Endothelial cell of umbilical vein (primary cell): ENCODE results near the gene CTNNB1. TPM values are rescaled to one million over a fixed set of nuclear protein-coding genes. Genes with fewer than 3 reads are reported as not detected.

Source experiments
- BruUV-seq: library from RNA; stranded (reverse); fragments of 400-500 nt; replicated peaks from 2 replicates; lab custom pipeline; 2021; lab: Mats Ljungman, UMichigan
- CTCF ChIA-PET: fragments of 300-600, 350-600 bp; sonication (Branson Sonifier 250); formaldehyde crosslinking; loops from one replicate; lab custom pipeline; 2021; ENCODE audit warnings: antibody characterized with exemption, inconsistent platforms; lab: Charles Lee
- POLR2A ChIA-PET: fragments of 300-600, 350-600 bp; sonication (Branson Sonifier 250); formaldehyde crosslinking; loops from one replicate; lab custom pipeline; 2021; ENCODE audit warnings: antibody characterized with exemption, inconsistent platforms; lab: Charles Lee
- DNase-seq: peaks from one replicate; pipeline ENCODE4 v3.0.0-alpha.2; 2011; ENCODE audit warnings: low read depth, low spot score
- FAIRE-seq: peaks from 2 replicates; lab custom pipeline; 2011; peaks lifted over from hg19 to GRCh38; lab: Jason Lieb, UNC
- H2AFZ ChIP-seq: 2 replicates; pipeline ENCODE4 v1.6.0; 2012; ENCODE audit warnings: low read depth, low read length, control low read depth, inconsistent platforms
- H3K27ac ChIP-seq: 2 replicates; pipeline ENCODE4 v1.5.1; 2011; ENCODE audit warnings: low read depth, mild to moderate bottlenecking, control low read depth, low read length, moderate library complexity; ENCODE audit not compliant: insufficient read depth
- H3K27me3 ChIP-seq, 2 experiments: 2 replicates each; pipeline versions ENCODE4 v1.6.0 to v1.6.1; 2011; ENCODE audit warnings: low read length in 2 of 2, mixed read lengths in 1 of 2; ENCODE audit not compliant: control insufficient read depth in 2 of 2, insufficient read depth in 2 of 2
- H3K36me3 ChIP-seq, 2 experiments: 2 replicates in 1 of 2; 3 replicates in 1 of 2; pipeline ENCODE4 v1.5.1; 2011; ENCODE audit warnings: low read length in 2 of 2, mild to moderate bottlenecking in 1 of 2, moderate library complexity in 1 of 2; ENCODE audit not compliant: control insufficient read depth in 2 of 2, insufficient read depth in 2 of 2; ENCODE audit errors: extremely low read depth in 1 of 2
- H3K4me1 ChIP-seq: 3 replicates; pipeline ENCODE4 v1.5.1; 2011; ENCODE audit warnings: mild to moderate bottlenecking, low read length; ENCODE audit not compliant: control insufficient read depth, insufficient read depth; ENCODE audit errors: extremely low read depth
- H3K4me2 ChIP-seq: 2 replicates; pipeline ENCODE4 v1.6.1; 2011; ENCODE audit warnings: low read length, control low read depth, mixed read lengths; ENCODE audit not compliant: insufficient read depth
- H3K4me3 ChIP-seq, 3 experiments: fragments of 200-600 bp in 1 of 3; sonication (generic), shearing (Covaris generic) in 1 of 3; replicated peaks in 1 of 3; 2 replicates each; pipeline ENCODE4 v1.5.1; 2011 to 2016; ENCODE audit warnings: control low read depth in 3 of 3, low read length in 3 of 3, mild to moderate bottlenecking in 2 of 3, inconsistent platforms in 1 of 3, low read depth in 1 of 3, moderate library complexity in 1 of 3; ENCODE audit not compliant: insufficient read depth in 1 of 3
- H3K79me2 ChIP-seq: 2 replicates; pipeline ENCODE4 v1.6.0; 2012; ENCODE audit warnings: low read length, inconsistent platforms; ENCODE audit not compliant: control insufficient read depth, insufficient read depth
- H3K9ac ChIP-seq: replicated peaks from 2 replicates; pipeline ENCODE3; 2011; ENCODE audit warnings: low read length, control low read depth; ENCODE audit not compliant: insufficient read depth; ENCODE audit errors: extremely low read depth
- H3K9me1 ChIP-seq: replicated peaks from 3 replicates; pipeline ENCODE4 v1.6.0; 2011; ENCODE audit warnings: mild to moderate bottlenecking, low read length; ENCODE audit not compliant: control insufficient read depth, insufficient read depth; ENCODE audit errors: extremely low read depth
- H3K9me3 ChIP-seq: replicated peaks from 2 replicates; pipeline ENCODE4 v1.5.1; 2012; ENCODE audit warnings: low read length, inconsistent platforms; ENCODE audit not compliant: control insufficient read depth, insufficient read depth
- H4K20me1 ChIP-seq: replicated peaks from 2 replicates; pipeline ENCODE3; 2011; ENCODE audit warnings: mild to moderate bottlenecking, low read length; ENCODE audit not compliant: control insufficient read depth, insufficient read depth; ENCODE audit errors: extremely low read depth
- EZH2 ChIP-seq: IDR thresholded peaks from 2 replicates; pipeline ENCODE4 v1.6.1; 2012; ENCODE audit warnings: borderline replicate concordance, low read depth, mild to moderate bottlenecking, moderate library complexity, low read length, inconsistent platforms; ENCODE audit not compliant: severe bottlenecking
- FOS ChIP-seq: IDR thresholded peaks from 2 replicates; pipeline ENCODE4 v1.6.1; 2011; ENCODE audit warnings: mild to moderate bottlenecking, low read length, moderate library complexity, borderline replicate concordance; ENCODE audit not compliant: insufficient read depth
- GATA2 ChIP-seq: IDR thresholded peaks from 2 replicates; pipeline ENCODE4 v1.7.0; 2011; ENCODE audit warnings: low read depth, mild to moderate bottlenecking, moderate library complexity, mixed read lengths, low read length; ENCODE audit not compliant: insufficient read length, insufficient read depth
- JUN ChIP-seq: IDR thresholded peaks from 2 replicates; pipeline ENCODE4 v1.6.1; 2011; ENCODE audit warnings: borderline replicate concordance, low read depth; ENCODE audit not compliant: insufficient read length, insufficient read depth
- MYC ChIP-seq: IDR thresholded peaks from one replicate; pipeline ENCODE4 v1.6.1; 2011; ENCODE audit warnings: mild to moderate bottlenecking, low read depth, low read length
- POLR2A ChIP-seq: IDR thresholded peaks from 2 replicates; pipeline ENCODE4 v1.6.1; 2012; ENCODE audit warnings: low read depth, mild to moderate bottlenecking, control low read depth, low read length
- POLR2AphosphoS5 ChIP-seq: IDR thresholded peaks from 2 replicates; pipeline ENCODE4 v1.6.1; 2012; ENCODE audit warnings: low read depth, mild to moderate bottlenecking, control low read depth, low read length, moderate library complexity; ENCODE audit not compliant: insufficient read depth
- dilution Hi-C: fragments of 300-500 bp; cut with MboI; formaldehyde crosslinking; loops from one replicate; pipeline ENCODE4 v1.15.0; 2019; ENCODE audit warnings: low sequenced_read_pairs; ENCODE audit not compliant: extremely low pct_ligation_motif_present
- intact Hi-C: fragments of 100-400 bp; cut with micrococcal nuclease; formaldehyde crosslinking; loops from one replicate; pipeline ENCODE4 v1.10.0; 2022
- polyA plus RNA-seq, 4 experiments: library from polyadenylated mRNA; depleted of rRNA in 3 of 4; stranded (reverse) in 3 of 4; unstranded in 1 of 4; fragments of >200 nt; gene quantifications; 2 replicates each; pipeline versions ENCODE4 v1.2.1 to v1.2.3, GENCODE V29; 2011 to 2012; ENCODE audit warnings: missing spikeins in 1 of 4
- total RNA-seq: library from RNA; stranded (reverse); gene quantifications from 2 replicates; pipeline ENCODE4 v1.2.3, GENCODE V29; 2021
- TF ChIP-seq, protein P1 (sequence below), 2 donors: IDR thresholded peaks; 1 replicate in 1 of 2; 2 replicates in 1 of 2; pipeline ENCODE4 v1.5.1; 2011; ENCODE audit warnings: low read length in 2 of 2, mild to moderate bottlenecking in 2 of 2, moderate library complexity in 2 of 2, control low read depth in 1 of 2, inconsistent platforms in 1 of 2, low read depth in 1 of 2; ENCODE audit not compliant: insufficient read depth in 1 of 2; ENCODE audit errors: extremely low read depth in 1 of 2
- TF ChIP-seq, protein P2 (sequence below): IDR thresholded peaks from 2 replicates; pipeline ENCODE4 v1.6.1; 2011; ENCODE audit not compliant: insufficient read depth, insufficient read length

CTNNB1 gene
- total and polyA plus RNA-seq, 2 donors (not counting 3 experiments of a cell fraction or from before 2014, with no cell fraction given): 513 to 906 TPM

GRCh38 chr3:41194701-41195100 lies 4.6 kb upstream of the CTNNB1 start:
- H3K4me3 ChIP-seq: no peak overlapping the region
- no peaks in the 10 kb centered on the region for H3K9me3 ChIP-seq
- H3K9ac ChIP-seq: no peak overlapping the region
- H2AFZ ChIP-seq: no peak overlapping the region
- intact Hi-C loops (loop anchor here (5.0 kb wide), 1 partner anchor 37 kb away; no protein-coding TSS in a partner anchor), dilution Hi-C loops (no loop called here)
- CTCF ChIA-PET: no interaction called here
- H3K79me2 ChIP-seq: peaks cover 4% of the 10 kb centered on the region
- BruUV-seq: no TSS peak
- H3K4me2 ChIP-seq: no peak overlapping the region
- TF ChIP-seq JUN: no peak
- FAIRE-seq (no peak), DNase-seq (no peak)
- H3K27me3 ChIP-seq: peaks cover 10 to 22% of the 10 kb centered on the region in 2 experiments
- H4K20me1 ChIP-seq: no peaks in the 10 kb centered on the region
- no peaks in the 10 kb centered on the region for H3K4me1 ChIP-seq
- POLR2A ChIA-PET: no interaction called here
- H3K36me3 ChIP-seq: no peaks in the 10 kb centered on the region
- no peak overlapping the region for H3K27ac ChIP-seq
- no peaks in the 10 kb centered on the region for H3K9me1 ChIP-seq

- H3K9me3 ChIP-seq: no peaks in the 10 kb centered on the region
- no peaks in the 10 kb centered on the region for H3K36me3 ChIP-seq
- TF ChIP-seq EZH2 (no peak), POLR2AphosphoS5 (no peak), POLR2A (no peak), GATA2 (no peak), JUN (no peak), FOS (no peak), MYC (no peak)
- TF ChIP-seq, protein P1, sequence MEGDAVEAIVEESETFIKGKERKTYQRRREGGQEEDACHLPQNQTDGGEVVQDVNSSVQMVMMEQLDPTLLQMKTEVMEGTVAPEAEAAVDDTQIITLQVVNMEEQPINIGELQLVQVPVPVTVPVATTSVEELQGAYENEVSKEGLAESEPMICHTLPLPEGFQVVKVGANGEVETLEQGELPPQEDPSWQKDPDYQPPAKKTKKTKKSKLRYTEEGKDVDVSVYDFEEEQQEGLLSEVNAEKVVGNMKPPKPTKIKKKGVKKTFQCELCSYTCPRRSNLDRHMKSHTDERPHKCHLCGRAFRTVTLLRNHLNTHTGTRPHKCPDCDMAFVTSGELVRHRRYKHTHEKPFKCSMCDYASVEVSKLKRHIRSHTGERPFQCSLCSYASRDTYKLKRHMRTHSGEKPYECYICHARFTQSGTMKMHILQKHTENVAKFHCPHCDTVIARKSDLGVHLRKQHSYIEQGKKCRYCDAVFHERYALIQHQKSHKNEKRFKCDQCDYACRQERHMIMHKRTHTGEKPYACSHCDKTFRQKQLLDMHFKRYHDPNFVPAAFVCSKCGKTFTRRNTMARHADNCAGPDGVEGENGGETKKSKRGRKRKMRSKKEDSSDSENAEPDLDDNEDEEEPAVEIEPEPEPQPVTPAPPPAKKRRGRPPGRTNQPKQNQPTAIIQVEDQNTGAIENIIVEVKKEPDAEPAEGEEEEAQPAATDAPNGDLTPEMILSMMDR (IDR thresholded peaks at IDR 0.05; ENCODE audit: extremely low read depth in 1 of 2, insufficient read depth in 1 of 2, low read depth in 1 of 2, low read length in 2 of 2): no peak
- TF ChIP-seq, protein P2, sequence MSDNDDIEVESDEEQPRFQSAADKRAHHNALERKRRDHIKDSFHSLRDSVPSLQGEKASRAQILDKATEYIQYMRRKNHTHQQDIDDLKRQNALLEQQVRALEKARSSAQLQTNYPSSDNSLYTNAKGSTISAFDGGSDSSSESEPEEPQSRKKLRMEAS: no peak
- ChIA-PET CTCF (no interaction called here), POLR2A (no interaction called here)
- FAIRE-seq: no peak
- H2AFZ ChIP-seq: no peak overlapping the region
- H3K79me2 ChIP-seq: peaks cover 15% of the 10 kb centered on the region
- DNase-seq: no peak
- H3K9ac ChIP-seq: no peak overlapping the region
- H3K4me2 ChIP-seq: no peak overlapping the region
- H3K27ac ChIP-seq: no peak overlapping the region
- peaks cover 2% of the 10 kb centered on the region for H4K20me1 ChIP-seq
- H3K27me3 ChIP-seq: peaks cover 6 to 10% of the 10 kb centered on the region in 2 experiments
- H3K9me1 ChIP-seq: no peaks in the 10 kb centered on the region
- intact Hi-C loops: loop anchor here (5.0 kb wide), 1 partner anchor 39 kb away; no protein-coding TSS in a partner anchor
- BruUV-seq: no TSS peak
- H3K4me1 ChIP-seq: no peaks in the 10 kb centered on the region
- no peak overlapping the region for H3K4me3 ChIP-seq
- dilution Hi-C loops: no loop called here
These were observed 3.4 kb upstream of the CTNNB1 start for GRCh38 chr3:41195946-41196345.
